GM23338 (cell line): ENCODE measurements around the gene CUX1. TPM values are rescaled to one million over a fixed set of nuclear protein-coding genes. Genes with fewer than 3 reads are reported as not detected.
A peak's percentile ranks its signal among the peaks of the same experiment; 100 is the strongest.

Source experiments
- ATAC-seq: fragments of 200-7000 bp; cut with Tn5 transposase; 3 replicates; pipeline ENCODE4 v1.9.1; 2020
- DNase-seq: peaks from one replicate; pipeline ENCODE4 v3.0.0-alpha.2; 2015; ENCODE audit warnings: low spot score
- H2AFZ ChIP-seq: fragments of 200-600 bp; sonication (generic); 2 replicates; pipeline ENCODE4 v1.8.0; 2016; ENCODE audit warnings: antibody characterized with exemption, mild to moderate bottlenecking, moderate library complexity
- H3F3A ChIP-seq: fragments of 200-600 bp; sonication (generic); replicated peaks from 2 replicates; pipeline ENCODE4 v1.8.0; 2017; ENCODE audit warnings: antibody characterized with exemption, mixed run types, low read depth
- H3K27ac ChIP-seq: fragments of 200-600 bp; sonication (generic); 2 replicates; pipeline ENCODE4 v1.6.1; 2016; ENCODE audit warnings: low read depth
- H3K27me3 ChIP-seq: fragments of 200-600 bp; sonication (generic); 2 replicates; pipeline ENCODE4 v1.8.0; 2016; ENCODE audit warnings: mild to moderate bottlenecking, mixed run types, moderate library complexity; ENCODE audit not compliant: insufficient read depth
- H3K36me3 ChIP-seq: fragments of 200-600 bp; sonication (generic); 2 replicates; pipeline ENCODE4 v1.8.0; 2016; ENCODE audit warnings: mild to moderate bottlenecking; ENCODE audit not compliant: insufficient read depth
- H3K4me1 ChIP-seq: fragments of 200-600 bp; sonication (generic); 2 replicates; pipeline ENCODE4 v1.8.0; 2016; ENCODE audit warnings: mild to moderate bottlenecking, moderate library complexity; ENCODE audit not compliant: insufficient read depth
- H3K4me2 ChIP-seq: fragments of 200-600 bp; sonication (generic); 2 replicates; pipeline ENCODE4 v1.7.1; 2017; ENCODE audit warnings: mixed run types
- H3K4me3 ChIP-seq: fragments of 200-600 bp; sonication (generic); 2 replicates; pipeline ENCODE4 v1.6.1; 2016; ENCODE audit warnings: mixed run types
- H3K79me2 ChIP-seq: fragments of 200-600 bp; sonication (generic); replicated peaks from 2 replicates; pipeline ENCODE4 v1.8.0; 2017; ENCODE audit warnings: mild to moderate bottlenecking; ENCODE audit not compliant: insufficient read depth
- H3K9me2 ChIP-seq: fragments of 200-600 bp; sonication (generic); 2 replicates; pipeline ENCODE4 v1.8.0; 2017; ENCODE audit not compliant: insufficient read depth
- H4K20me1 ChIP-seq: fragments of 200-600 bp; sonication (generic); replicated peaks from 2 replicates; pipeline ENCODE4 v1.8.0; 2017; ENCODE audit warnings: mild to moderate bottlenecking; ENCODE audit not compliant: insufficient read depth
- H3K27ac Mint-ChIP-seq: 2 replicates; pipeline ENCODE4 v1.8.0; 2020; ENCODE audit warnings: inconsistent platforms, mild to moderate bottlenecking, moderate library complexity, mixed read lengths
- H3K27me3 Mint-ChIP-seq: 3 replicates; pipeline ENCODE4 v1.8.0; 2022; ENCODE audit warnings: low read depth, mild to moderate bottlenecking, moderate library complexity, mixed read lengths, inconsistent platforms; ENCODE audit not compliant: insufficient read depth, poor library complexity
- H3K36me3 Mint-ChIP-seq: 3 replicates; pipeline ENCODE4 v1.8.0; 2021; ENCODE audit warnings: low read depth, mild to moderate bottlenecking, inconsistent platforms, moderate library complexity, mixed read lengths
- H3K4me1 Mint-ChIP-seq: 3 replicates; pipeline ENCODE4 v1.8.0; 2020; ENCODE audit warnings: mild to moderate bottlenecking, inconsistent platforms, mixed read lengths
- H3K4me3 Mint-ChIP-seq: 3 replicates; pipeline ENCODE4 v1.8.0; 2021; ENCODE audit warnings: moderate library complexity, mild to moderate bottlenecking, inconsistent platforms, mixed read lengths
- H3K9me3 Mint-ChIP-seq: 3 replicates; pipeline ENCODE4 v1.8.0; 2020; ENCODE audit warnings: moderate library complexity, mild to moderate bottlenecking, inconsistent platforms, mixed read lengths
- NANOG ChIP-seq: IDR thresholded peaks from 2 replicates; pipeline ENCODE4 v1.6.1; 2016; ENCODE audit warnings: antibody characterized with exemption, borderline replicate concordance
- STAT1 ChIP-seq: IDR thresholded peaks from one replicate; pipeline ENCODE4 v1.6.1; 2016; ENCODE audit warnings: antibody characterized with exemption; ENCODE audit not compliant: unreplicated experiment
- ZNF462 ChIP-seq: fragments of 250-450 bp; sonication (Bioruptor Pico); IDR thresholded peaks from 2 replicates; pipeline ENCODE4 v1.5.0; 2020; ENCODE audit warnings: mild to moderate bottlenecking, moderate library complexity
- polyA plus RNA-seq: library from polyadenylated mRNA; unstranded; fragments of >200 nt; fragmentation: Nextera tagmentation; extraction: Ambion mirVana; gene quantifications from 2 replicates; pipeline ENCODE4 v1.2.1, GENCODE V29; 2016
- total RNA-seq: library from RNA; depleted of rRNA; stranded (reverse); fragments of >200 nt; shearing (Covaris generic); gene quantifications from 2 replicates; pipeline ENCODE4 v1.2.3, GENCODE V29; 2014
- TF ChIP-seq, protein P1 (sequence below), 2 experiments: fragments of 200-600 bp in 1 of 2; sonication (generic) in 1 of 2; conservative IDR thresholded peaks; 2 replicates each; pipeline versions ENCODE4 v1.5.1 to v1.6.1; 2016 to 2017; ENCODE audit warnings: antibody characterized with exemption in 2 of 2, low read depth in 2 of 2, mild to moderate bottlenecking in 2 of 2, moderate library complexity in 1 of 2

Gene CUX1
- total and polyA plus RNA-seq, 2 experiments from 2014 or later = 49.9 to 64.0 TPM

- TF ChIP-seq ZNF462 (CRISPR knock-in tag) = no peak
Observed at GRCh38 chr7:101941481-101942383, 124.3 kb downstream of the CUX1 start (continued).

DNA sequence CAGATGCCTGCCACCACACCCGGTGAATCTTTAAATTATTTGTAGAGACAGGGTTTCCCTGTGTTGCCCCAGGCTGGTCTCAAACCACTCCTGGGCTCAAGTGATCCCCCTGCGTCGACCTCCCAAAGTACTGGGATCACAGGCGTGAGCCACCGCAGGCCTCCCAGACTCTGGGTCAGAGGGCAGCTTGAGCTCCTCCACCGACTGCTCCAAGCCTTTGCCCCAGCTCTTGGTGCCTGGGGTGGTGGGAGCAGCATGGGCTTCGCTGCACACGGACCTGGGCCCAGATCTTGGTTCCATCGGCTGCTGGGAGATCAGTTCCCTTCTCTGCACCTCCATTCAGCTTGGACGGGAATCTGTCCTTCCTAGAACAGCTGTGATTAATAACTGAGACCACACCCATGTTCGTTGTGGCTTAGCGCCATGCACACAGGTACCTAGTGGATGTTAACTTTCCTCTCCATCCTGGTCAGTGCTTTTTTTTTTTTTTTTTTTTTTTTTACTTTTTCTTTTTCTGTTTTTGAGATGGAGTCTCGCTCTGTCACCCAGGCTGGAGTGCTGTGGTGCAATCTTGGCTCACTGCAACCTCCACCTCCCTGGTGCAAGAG is 125.3 kb downstream of the CUX1 start:
- DNase-seq (no peak), ATAC-seq (no peak)
- no peaks in the 10 kb centered on the region for H3K9me2 ChIP-seq
- no peaks in the 10 kb centered on the region for H4K20me1 ChIP-seq
- H3K4me2 ChIP-seq = no peak overlapping the region
- peak overlapping the region; percentile 86; the same call in 1 of the 2 replicates for H3K27ac ChIP-seq
- peaks cover 5% of the 10 kb centered on the region; the same call in 1 of the 3 replicates for H3K9me3 Mint-ChIP-seq
- H3K4me1 ChIP-seq = peaks cover 56% of the 10 kb centered on the region
- H3K27me3 Mint-ChIP-seq = peaks cover 15% of the 10 kb centered on the region
- H3K36me3 ChIP-seq = no peaks in the 10 kb centered on the region
- H3K36me3 Mint-ChIP-seq = peaks cover 14% of the 10 kb centered on the region
- H3F3A ChIP-seq = no peaks in the 10 kb centered on the region
- peak overlapping the region; percentile 86; the same call in 1 of the 2 replicates for H3K27ac Mint-ChIP-seq
- H3K27me3 ChIP-seq = no peaks in the 10 kb centered on the region
- peaks cover 92% of the 10 kb centered on the region for H3K79me2 ChIP-seq
- no peak overlapping the region for H2AFZ ChIP-seq
- H3K4me1 Mint-ChIP-seq = peaks cover 67% of the 10 kb centered on the region
- H3K4me3 Mint-ChIP-seq = no peak overlapping the region
- no peak overlapping the region for H3K4me3 ChIP-seq
- TF ChIP-seq, protein P1, sequence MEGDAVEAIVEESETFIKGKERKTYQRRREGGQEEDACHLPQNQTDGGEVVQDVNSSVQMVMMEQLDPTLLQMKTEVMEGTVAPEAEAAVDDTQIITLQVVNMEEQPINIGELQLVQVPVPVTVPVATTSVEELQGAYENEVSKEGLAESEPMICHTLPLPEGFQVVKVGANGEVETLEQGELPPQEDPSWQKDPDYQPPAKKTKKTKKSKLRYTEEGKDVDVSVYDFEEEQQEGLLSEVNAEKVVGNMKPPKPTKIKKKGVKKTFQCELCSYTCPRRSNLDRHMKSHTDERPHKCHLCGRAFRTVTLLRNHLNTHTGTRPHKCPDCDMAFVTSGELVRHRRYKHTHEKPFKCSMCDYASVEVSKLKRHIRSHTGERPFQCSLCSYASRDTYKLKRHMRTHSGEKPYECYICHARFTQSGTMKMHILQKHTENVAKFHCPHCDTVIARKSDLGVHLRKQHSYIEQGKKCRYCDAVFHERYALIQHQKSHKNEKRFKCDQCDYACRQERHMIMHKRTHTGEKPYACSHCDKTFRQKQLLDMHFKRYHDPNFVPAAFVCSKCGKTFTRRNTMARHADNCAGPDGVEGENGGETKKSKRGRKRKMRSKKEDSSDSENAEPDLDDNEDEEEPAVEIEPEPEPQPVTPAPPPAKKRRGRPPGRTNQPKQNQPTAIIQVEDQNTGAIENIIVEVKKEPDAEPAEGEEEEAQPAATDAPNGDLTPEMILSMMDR (conservative IDR thresholded peaks at IDR 0.05; ENCODE audit: low read depth in 2 of 2) = no peak
- TF ChIP-seq ZNF462 (CRISPR knock-in tag) = no peak
- no peak for TF ChIP-seq NANOG
- TF ChIP-seq STAT1 = no peak
